GM18507 (cell line): Measurements from ENCODE around the gene MGST1.

Experiments
- DNase-seq: peaks from one replicate; pipeline ENCODE4 v3.0.0; 2011; ENCODE audit warnings: low read depth; ENCODE audit not compliant: insufficient read length; ENCODE audit errors: extremely low spot score
- FAIRE-seq: peaks from 2 replicates; lab custom pipeline; 2011; peaks lifted over from hg19 to GRCh38; lab: Jason Lieb, UNC

The MGST1 gene

GRCh38 chr12:16347391-16348298 lies at the start of gene MGST1:
Gene MGST1 (plus strand): TSS chr12:16347645. CDS start chr12:16354253, 6,608 bp downstream.
- no peak for DNase-seq
- FAIRE-seq: no peak

DNA sequence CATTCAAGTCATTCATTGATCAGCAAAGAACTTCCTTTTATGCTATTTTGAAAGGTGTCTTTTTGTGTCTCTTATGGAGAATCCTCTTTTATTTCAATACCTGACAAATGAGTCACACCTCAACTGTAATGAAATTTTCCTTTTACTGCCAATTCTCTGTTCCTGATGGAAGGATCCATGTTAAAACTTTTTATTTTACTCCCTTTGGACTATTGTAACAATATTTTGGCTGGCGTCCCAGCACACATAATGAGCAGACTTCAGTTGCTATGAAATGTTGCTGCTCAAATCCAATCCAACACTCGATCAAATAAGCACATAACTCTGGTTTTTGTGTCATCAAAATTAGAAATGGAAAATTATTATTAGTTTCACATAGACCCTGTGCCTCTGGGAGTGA lies 48.0 kb upstream of the MGST1 start:
- FAIRE-seq: no peak
- DNase-seq: no peak

GRCh38 chr12:16300122-16300521 lies 47.3 kb upstream of the MGST1 start:
- no peak for DNase-seq
- no peak for FAIRE-seq

DNA sequence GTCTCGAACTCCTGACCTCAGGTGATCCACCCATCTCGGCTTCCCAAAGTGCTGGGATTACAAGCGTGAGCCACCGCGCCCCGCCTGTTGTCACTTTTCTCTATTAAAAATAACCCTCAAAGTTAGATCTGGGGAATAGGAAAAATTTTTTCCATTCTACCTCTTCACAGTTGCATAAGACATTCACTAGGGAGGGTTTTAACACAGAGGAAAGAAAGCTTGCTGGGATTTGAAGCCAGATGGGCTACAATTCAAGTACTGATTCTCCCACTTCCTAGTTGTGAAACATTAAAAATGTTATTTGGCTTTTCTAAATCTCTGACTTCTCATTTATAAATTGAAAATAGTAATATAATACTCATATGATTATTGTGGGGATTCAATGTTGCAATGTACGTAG lies 46.7 kb upstream of the MGST1 start:
- FAIRE-seq (no peak), DNase-seq (no peak)

DNA sequence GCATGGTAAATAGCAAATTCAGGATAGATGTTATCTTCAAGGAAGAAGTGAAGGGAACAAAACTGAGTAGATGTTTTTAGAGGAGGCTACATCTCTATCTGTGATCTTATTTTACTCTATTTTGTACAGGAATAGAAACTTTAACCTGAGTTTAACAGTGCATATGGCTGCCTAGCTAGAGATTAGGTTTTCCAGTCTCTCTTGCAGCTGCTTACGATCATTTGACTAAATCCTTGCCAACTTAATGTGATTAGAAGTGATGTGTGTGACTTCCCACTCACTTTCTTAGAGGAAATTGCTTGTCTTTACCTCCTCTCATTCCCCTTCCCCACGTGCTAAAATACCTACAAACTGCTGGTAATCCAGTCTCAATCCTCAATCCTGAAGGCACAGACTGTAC lies 43.5 kb upstream of the MGST1 start:
- FAIRE-seq: no peak
- DNase-seq: no peak

GRCh38 chr12:16307856-16308475 lies 39.5 kb upstream of the MGST1 start:
- no peak for FAIRE-seq

DNA sequence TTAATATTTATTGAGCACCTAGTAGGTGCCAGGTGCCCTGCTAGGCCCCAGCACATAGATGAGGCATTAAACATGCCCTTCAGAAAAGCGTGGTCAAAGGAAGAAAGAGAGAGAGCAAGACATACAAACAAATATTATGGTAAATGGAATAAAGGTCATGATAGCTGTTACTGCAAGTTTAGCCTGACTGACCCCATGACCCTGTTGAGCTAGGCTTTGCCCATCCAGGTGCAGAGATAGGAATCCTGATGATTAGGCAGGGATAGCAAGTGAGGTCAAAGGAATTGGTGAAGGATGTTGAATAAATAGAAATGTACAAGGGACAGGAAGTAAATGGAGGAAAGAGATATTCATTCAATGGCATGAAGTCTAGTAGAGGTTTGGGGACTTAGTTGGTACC lies 36.5 kb upstream of the MGST1 start:
- FAIRE-seq (no peak), DNase-seq (no peak)

More at GRCh38 chr12:16307856-16308475, 39.5 kb upstream of the MGST1 start:
- DNase-seq: no peak

- DNase-seq (no peak), FAIRE-seq (no peak)
Measured at GRCh38 chr12:16323010-16323409, 24.4 kb upstream of the MGST1 start.

GRCh38 chr12:16323638-16324037 lies 23.8 kb upstream of the MGST1 start:
- no peak for FAIRE-seq
- no peak for DNase-seq

- DNase-seq: no peak
- no peak for FAIRE-seq
Measured at GRCh38 chr12:16324272-16324671, 23.2 kb upstream of the MGST1 start.

DNA sequence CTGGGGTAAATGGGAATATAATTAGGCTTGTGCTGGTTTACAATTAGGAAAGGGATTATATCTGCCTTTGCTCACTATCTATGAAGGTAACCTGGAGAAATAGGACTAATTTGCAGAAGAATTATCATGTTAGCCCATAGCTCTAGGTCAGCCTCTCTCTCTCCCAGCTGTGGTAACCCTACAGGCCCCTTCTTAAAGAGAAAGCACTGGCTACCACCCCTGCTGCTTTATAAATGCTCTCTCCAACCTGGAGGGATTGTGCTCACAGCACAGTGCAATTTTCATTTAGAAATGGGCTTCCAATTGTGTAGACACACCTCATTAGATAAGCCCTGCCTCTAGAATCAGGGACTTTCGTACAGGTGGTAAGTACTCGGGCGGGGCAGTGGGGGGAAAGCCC lies 22.7 kb upstream of the MGST1 start:
- no peak for DNase-seq
- no peak for FAIRE-seq

DNA sequence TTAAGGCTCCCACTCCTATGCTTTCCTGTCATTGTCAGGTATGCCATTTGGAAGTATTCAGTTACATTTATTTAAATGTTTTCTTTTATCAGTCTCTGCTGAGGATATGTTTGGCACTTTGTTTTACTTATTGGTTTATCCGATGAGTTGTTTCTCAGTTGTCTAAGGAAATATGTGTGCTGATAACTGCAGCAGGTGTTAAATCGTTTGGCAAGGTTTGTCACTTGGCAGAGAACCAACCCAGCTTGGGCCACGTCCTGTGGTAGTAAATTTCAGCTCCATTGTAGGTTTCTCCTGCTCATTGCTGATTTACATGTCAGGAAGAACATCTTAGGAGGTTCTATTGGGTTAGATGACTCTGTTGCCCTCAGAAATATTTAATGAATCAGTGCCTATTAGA lies 22.0 kb upstream of the MGST1 start:
- DNase-seq: no peak
- no peak for FAIRE-seq

DNA sequence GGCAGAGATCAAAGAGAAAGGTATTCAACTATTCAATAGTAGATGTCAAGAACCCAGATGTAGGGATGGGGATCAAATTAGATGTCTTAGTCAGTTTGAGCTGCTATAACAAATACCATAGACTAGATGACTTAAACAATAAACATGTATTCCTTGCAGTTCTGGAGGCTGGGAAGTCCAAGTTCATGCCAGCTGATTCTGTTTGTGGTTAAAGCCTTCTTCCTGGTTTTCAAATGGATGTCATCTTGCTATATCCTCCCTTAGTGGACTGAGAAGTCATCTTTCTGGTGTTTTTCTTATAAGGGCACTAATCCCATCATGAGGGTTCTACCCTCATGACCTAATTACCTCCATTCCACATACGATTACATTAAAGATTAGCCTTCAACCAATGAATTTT lies 19.5 kb upstream of the MGST1 start:
- DNase-seq (no peak), FAIRE-seq (no peak)

DNA sequence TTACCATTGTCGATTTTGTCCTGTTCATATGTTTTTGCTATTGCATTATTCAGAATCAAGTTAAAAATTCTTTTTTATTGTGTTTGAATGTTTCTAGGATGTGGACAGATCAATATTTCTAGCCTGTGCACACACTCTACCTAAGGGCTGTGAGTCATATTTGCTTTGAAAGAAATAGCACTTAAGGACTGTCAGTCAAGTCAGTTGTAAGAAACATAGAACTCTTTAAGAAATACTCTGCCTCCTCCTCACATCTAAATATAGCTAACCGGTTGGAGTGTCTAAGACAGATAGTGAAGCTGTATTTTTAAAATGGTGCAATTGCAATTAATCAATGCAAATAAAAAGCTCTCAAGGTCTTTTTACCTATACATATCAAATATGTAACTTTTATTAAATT lies 17.9 kb upstream of the MGST1 start:
- FAIRE-seq (no peak), DNase-seq (no peak)

DNA sequence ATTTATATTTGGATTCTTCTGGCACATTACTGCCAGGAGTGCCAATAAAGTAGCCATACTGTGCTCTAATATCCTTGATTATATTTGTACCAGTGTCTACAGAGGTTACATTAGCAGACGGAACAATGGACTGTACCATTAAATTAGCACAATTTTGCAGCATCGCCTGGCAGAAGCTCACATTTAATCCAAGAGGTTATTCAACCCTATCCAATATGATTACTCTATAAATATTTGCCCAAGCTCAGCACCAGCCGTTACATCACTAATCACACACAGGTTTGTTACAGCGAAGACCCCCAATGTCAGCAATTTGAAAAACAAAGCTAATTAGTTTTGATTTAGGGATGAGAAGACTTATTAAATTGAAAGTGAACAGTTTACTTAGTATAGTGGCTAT lies 16.9 kb upstream of the MGST1 start:
- no peak for FAIRE-seq
- no peak for DNase-seq

DNA sequence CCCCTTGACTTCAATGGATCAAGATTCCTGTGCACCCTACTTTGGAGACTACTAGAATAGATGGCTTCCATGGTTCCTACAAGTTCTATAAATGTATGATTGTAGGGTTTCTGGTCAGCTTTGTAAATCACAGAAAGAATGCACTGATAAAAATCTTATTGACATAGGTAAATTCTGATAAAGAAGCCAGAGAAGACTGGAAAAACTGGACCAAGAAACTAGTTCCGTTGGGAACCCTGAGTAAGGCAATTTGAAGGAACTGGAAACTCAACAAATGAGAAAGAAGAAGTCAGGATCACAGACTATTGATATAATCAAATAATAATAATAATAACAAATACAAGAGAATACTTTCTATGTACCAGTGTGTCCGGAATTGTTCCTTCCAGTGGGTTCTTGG lies 15.4 kb upstream of the MGST1 start:
- no peak for FAIRE-seq
- no peak for DNase-seq

- no peak for FAIRE-seq
- DNase-seq: no peak
Measured at GRCh38 chr12:16335838-16336237, 11.6 kb upstream of the MGST1 start.

DNA sequence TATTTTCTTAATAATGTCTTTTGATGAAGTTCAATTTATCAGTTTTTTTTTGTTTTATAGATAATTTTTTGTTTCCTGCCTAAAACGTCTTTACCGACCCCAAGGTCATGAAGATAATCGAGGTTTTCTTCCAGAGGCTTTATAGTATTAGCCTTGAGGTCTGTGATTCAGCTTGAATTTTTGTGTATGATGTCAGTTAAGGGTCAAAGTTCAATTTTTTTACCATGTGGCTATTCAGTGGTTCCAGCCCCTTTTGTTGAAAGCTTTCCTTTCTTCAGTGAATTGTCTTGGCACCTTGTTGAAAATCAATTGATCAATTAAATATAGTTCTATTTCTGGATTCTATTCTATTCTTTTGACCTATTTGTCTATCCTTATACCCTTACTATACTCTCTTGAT lies 3.2 kb upstream of the MGST1 start:
- FAIRE-seq (no peak), DNase-seq (no peak)

DNA sequence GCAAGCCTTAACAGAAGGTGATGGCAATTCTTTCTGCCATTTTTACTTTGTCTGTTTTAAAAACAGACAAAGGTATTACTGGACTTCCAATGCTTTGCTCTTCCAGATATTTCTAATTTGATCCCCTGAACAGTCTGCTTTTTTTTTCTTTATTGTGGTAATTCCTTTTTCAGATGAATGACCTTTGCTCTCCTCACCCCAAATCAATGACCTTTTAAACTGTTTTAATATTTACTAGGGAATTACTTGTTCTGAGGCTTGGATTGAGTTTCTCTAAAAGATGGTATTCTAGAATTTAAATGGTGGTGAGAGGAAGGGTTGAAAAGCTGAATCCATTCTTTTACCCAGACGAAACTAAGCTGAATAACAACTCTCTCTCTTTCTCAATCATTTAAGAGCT lies 2.3 kb upstream of the MGST1 start:
- no peak for FAIRE-seq
- no peak for DNase-seq

- FAIRE-seq (no peak), DNase-seq (no peak)
Measured at GRCh38 chr12:16346958-16347357, 487 bp upstream of the MGST1 start.
